AG10803 (cell line): ENCODE measurements around the gene NPFFR2.

ENCODE experiments used
- DNase-seq: peaks from one replicate; pipeline ENCODE4 v3.0.0; 2010; ENCODE audit warnings: low read depth
- H3K4me3 ChIP-seq: 2 replicates; pipeline ENCODE4 v1.5.1; 2011; ENCODE audit warnings: mild to moderate bottlenecking, low read length, control low read depth
- TF ChIP-seq, protein P1 (sequence below): conservative IDR thresholded peaks from 2 replicates; pipeline ENCODE4 v1.5.1; 2011; ENCODE audit warnings: mild to moderate bottlenecking, low read length, control low read depth, inconsistent platforms

Gene NPFFR2

DNA sequence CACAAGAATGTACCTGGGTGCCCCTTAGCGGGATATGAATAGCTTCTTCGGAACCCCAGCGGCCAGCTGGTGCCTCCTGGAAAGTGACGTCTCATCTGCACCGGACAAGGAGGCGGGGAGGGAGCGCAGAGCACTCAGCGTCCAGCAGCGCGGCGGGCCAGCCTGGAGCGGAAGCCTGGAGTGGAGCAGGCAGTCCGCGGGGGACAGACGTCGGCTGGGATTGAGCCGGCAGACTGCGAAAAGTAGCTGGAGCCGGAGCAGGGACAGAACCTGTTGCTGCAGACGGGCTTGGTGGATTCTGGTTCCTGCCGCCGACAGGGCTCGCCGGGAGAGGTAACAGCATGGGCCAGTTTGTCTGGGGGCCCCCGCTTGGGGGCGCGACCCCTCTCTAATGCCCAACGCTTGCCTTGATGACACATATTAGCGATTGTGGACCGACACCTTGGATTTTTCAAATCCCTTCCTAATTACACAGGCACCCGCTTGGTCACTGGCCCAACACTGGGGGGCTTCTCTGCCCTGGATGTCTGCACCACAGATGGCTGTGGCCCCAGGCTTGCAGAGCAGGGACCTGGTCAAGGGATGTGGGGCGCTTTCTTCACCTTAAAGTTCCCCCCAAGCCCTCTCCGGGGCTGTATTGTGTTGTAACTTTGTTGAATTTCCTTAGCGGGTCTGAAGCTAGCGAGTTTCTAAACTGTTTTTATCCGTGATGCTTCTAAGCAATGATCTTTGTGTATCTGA lies at the start of gene NPFFR2:
NPFFR2 (plus strand) TSS at position 133 of the 741 bp plus-strand sequence. CDS start 96,592 bp downstream, outside the sequence.
- no peak within 1 kb of the TSS for H3K4me3 ChIP-seq
- TF ChIP-seq, protein P1, sequence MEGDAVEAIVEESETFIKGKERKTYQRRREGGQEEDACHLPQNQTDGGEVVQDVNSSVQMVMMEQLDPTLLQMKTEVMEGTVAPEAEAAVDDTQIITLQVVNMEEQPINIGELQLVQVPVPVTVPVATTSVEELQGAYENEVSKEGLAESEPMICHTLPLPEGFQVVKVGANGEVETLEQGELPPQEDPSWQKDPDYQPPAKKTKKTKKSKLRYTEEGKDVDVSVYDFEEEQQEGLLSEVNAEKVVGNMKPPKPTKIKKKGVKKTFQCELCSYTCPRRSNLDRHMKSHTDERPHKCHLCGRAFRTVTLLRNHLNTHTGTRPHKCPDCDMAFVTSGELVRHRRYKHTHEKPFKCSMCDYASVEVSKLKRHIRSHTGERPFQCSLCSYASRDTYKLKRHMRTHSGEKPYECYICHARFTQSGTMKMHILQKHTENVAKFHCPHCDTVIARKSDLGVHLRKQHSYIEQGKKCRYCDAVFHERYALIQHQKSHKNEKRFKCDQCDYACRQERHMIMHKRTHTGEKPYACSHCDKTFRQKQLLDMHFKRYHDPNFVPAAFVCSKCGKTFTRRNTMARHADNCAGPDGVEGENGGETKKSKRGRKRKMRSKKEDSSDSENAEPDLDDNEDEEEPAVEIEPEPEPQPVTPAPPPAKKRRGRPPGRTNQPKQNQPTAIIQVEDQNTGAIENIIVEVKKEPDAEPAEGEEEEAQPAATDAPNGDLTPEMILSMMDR, result no peak
- DNase-seq, result peak; percentile 28

DNA sequence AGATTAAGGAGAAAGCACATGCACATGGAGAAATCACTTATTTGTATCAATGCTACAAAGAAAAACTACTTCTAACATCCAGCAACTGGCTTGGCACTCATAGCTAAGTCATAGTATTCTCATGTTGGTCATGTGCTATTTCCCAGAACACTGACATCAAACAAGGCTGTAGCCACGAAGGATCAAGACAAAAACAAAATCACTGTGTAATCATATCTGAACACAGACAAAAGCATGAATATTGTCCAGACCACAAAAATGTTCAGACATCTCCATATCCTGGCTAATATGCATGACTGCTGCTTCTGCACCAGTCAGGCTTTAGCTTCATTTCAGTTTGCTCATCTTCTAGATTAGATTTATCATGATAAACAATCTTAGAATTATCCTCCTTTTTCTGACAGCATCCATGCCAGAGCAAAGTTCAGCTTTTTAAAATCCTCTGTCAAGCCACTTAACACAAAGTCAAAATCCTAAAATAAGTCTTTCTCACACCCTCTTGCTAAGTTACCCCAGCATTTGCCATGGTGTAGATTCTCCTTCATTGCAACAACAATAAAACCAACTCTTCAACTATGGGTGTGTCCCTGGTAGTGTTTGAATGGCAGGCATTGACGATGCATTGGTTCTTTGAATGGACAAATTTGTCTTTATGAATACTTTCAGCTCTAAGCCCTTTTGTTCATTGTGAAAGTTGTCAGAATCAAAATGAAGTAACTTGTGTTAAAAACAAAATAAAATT lies 39.1 kb upstream of the NPFFR2 start:
- no peak overlapping the region for H3K4me3 ChIP-seq
- TF ChIP-seq, protein P1, result no peak
- DNase-seq, result peak; percentile 21

DNA sequence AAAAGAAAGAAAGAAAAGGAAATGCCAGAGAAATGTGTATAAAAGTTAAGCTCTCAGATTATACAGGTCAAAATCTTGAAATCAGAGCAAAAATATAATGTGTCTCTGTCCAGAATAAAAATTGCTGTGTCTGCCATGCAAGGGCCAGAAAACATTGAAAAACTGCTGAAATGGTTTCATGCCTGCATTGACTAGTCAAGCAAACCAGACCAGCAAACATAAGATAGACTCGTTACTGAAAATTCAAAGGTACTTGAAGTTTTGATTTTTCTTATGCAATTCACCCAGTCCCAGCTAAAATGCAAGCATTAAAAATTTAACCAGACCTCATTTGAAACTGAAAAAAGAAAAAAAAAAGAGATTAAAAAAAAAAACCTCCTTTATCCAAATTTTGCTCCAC lies 37.2 kb upstream of the NPFFR2 start:
- DNase-seq, result no peak
- TF ChIP-seq, protein P1, result no peak
- no peak overlapping the region for H3K4me3 ChIP-seq

DNA sequence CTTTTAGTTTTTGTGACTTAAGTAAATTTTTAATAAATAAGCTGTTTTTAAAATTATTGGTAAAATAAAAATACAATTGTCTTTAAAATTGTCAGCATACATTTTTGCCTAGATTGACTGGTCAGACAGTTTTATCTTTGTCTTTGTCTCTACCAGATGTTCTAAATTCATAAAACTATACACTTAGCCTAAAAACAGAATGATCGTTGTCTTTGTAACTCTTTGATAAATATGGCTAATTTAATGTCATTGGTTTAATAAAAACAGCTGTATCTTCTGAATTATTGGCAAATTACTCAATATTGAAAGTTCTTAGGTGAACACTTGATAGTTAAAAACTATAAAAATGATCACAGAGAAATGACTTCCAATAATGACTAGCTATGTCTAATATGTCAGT lies 36.5 kb upstream of the NPFFR2 start:
- DNase-seq, result no peak
- TF ChIP-seq, protein P1, result no peak
- no peak overlapping the region for H3K4me3 ChIP-seq

DNA sequence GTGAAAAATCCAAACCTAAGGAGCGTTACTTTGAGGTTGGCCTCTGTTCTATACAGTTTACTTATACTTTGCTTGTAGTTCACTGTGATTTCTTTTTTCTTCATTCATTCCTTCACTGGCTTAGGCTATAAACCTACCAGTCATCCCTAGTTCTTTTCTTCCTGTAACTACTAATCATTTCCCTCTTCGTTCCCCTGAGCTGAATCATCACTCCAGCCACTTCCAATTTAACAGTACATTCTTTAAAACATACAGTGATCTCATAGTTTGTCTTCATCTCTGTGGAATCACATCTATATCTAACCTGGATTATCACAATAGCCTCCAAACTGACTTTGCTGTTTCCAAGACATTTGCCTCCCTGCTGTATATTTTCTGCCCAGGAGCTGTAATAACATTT lies 25.2 kb upstream of the NPFFR2 start:
- peak; percentile 48 for DNase-seq
- H3K4me3 ChIP-seq, result no peak overlapping the region
- TF ChIP-seq, protein P1, result no peak

DNA sequence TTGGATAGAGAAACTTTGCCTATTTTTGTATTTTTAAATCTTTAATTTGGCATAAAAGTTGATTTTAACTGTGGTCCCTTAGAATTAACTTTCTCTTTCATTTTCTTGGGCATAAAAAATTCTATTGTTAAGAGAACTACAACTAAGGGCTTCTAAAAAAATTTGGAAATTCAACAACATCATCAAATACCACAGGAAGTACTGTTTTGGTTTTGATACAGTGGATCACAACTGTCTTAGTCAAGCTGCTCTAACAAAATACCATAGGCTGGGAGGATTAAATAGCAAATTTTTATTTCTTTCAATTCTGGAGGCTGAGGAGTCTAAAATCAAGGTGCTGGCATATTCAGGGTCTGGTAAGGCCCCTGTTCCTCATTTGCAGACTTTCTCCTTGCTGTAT lies 19.9 kb upstream of the NPFFR2 start:
- TF ChIP-seq, protein P1, result no peak
- no peak for DNase-seq
- H3K4me3 ChIP-seq, result no peak overlapping the region

DNA sequence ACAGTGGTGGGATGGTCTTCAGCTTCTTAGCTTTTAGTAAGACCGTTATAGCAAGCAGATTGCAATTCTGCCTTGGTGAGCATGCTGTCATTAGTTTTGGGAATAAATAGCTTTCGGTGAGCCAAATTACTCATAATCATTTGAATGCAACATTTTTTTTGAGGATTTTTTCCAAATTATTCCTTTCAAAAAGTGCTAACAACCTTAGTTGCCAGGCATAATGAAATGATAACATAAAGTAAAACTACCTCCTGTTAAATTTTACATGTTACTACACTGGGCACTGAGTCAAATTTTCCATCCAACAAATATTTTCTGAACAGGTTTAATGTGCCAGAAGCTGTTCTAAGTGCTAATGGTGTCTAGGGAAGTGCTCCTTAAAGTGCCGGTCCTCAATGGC lies 15.8 kb upstream of the NPFFR2 start:
- no peak overlapping the region for H3K4me3 ChIP-seq
- TF ChIP-seq, protein P1, result no peak
- DNase-seq, result no peak
